NB4 (cell line): ENCODE results near the gene TMC8.

Experiments used
- POLR2A ChIP-seq: IDR thresholded peaks from 2 replicates; pipeline ENCODE4 v1.6.1; 2011; ENCODE audit warnings: mild to moderate bottlenecking; ENCODE audit not compliant: insufficient read length; ENCODE audit errors: extremely low read depth
- TF ChIP-seq, protein P1 (sequence below): IDR thresholded peaks from one replicate; pipeline ENCODE4 v1.5.1; 2012; ENCODE audit warnings: low read depth, low read length
- TF ChIP-seq, protein P2 (sequence below): IDR thresholded peaks from 2 replicates; pipeline ENCODE4 v1.6.1; 2011; ENCODE audit warnings: low read depth, low read length

DNA sequence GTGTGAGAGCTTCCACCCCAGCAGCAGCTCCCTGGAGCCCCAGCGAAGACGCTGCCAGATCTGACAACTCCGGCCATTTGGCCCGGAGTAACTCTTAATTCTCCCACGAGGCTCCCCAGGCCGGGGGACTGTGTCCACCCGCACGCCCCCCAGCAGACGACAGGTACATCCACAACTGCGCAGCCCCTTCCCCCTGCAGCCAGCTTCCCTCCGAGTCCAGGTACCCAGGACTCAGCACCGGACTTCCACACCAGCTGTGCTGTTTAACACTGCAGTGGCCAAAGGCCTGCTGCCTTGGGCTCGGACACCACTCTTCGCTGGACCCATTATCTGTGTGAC lies 45.0 kb downstream of the TMC8 start:
- TF ChIP-seq POLR2A, result no peak
- TF ChIP-seq, protein P1, sequence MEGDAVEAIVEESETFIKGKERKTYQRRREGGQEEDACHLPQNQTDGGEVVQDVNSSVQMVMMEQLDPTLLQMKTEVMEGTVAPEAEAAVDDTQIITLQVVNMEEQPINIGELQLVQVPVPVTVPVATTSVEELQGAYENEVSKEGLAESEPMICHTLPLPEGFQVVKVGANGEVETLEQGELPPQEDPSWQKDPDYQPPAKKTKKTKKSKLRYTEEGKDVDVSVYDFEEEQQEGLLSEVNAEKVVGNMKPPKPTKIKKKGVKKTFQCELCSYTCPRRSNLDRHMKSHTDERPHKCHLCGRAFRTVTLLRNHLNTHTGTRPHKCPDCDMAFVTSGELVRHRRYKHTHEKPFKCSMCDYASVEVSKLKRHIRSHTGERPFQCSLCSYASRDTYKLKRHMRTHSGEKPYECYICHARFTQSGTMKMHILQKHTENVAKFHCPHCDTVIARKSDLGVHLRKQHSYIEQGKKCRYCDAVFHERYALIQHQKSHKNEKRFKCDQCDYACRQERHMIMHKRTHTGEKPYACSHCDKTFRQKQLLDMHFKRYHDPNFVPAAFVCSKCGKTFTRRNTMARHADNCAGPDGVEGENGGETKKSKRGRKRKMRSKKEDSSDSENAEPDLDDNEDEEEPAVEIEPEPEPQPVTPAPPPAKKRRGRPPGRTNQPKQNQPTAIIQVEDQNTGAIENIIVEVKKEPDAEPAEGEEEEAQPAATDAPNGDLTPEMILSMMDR, result no peak
- TF ChIP-seq, protein P2, sequence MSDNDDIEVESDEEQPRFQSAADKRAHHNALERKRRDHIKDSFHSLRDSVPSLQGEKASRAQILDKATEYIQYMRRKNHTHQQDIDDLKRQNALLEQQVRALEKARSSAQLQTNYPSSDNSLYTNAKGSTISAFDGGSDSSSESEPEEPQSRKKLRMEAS, result no peak
